Ramos (cell line): Measurements from ENCODE around the gene NT5C3B.
"Not testable (repeated sequence)": the region's sequence is repeated elsewhere in the genome, so short reads cannot be mapped to it uniquely, and the experiment has no call there.

Experiments used
- in situ Hi-C: fragments of 300-500 bp; cut with MboI; formaldehyde crosslinking; loops from one replicate; pipeline ENCODE4 v1.14.3; 2022; ENCODE audit warnings: low sequenced_read_pairs; ENCODE audit not compliant: unreplicated experiment

NT5C3B gene

GRCh38 chr17:41835800-41836549 lies at the start of gene NT5C3B:
Gene NT5C3B (minus strand): TSS chr17:41836232. CDS start chr17:41836193, 39 bp downstream.
- in situ Hi-C loops: no loop called here

GRCh38 chr17:41885733-41886132 lies 49.7 kb upstream of the NT5C3B start:
- in situ Hi-C loops: no loop called here

- in situ Hi-C loops: no loop called here
These were observed 46.7 kb upstream of the NT5C3B start for GRCh38 chr17:41882756-41883155.

GRCh38 chr17:41880130-41880529 lies 44.1 kb upstream of the NT5C3B start:
- in situ Hi-C loops: no loop called here

GRCh38 chr17:41874293-41874670 lies 38.2 kb upstream of the NT5C3B start:
- in situ Hi-C loops: not testable (repeated sequence)

- in situ Hi-C loops: no loop called here
These were observed 37.7 kb upstream of the NT5C3B start for GRCh38 chr17:41873559-41874292.

GRCh38 chr17:41871789-41872188 lies 35.8 kb upstream of the NT5C3B start:
- in situ Hi-C loops: no loop called here

GRCh38 chr17:41870627-41871026 lies 34.6 kb upstream of the NT5C3B start:
- in situ Hi-C loops: no loop called here

- in situ Hi-C loops: no loop called here
These were observed 34.1 kb upstream of the NT5C3B start for GRCh38 chr17:41870097-41870496.

- in situ Hi-C loops: no loop called here
These were observed 33.4 kb upstream of the NT5C3B start for GRCh38 chr17:41869426-41869825.

- in situ Hi-C loops: no loop called here
These were observed 32.5 kb upstream of the NT5C3B start for GRCh38 chr17:41868568-41868967.

- in situ Hi-C loops: no loop called here
These were observed 29.5 kb upstream of the NT5C3B start for GRCh38 chr17:41865596-41865893.

GRCh38 chr17:41864836-41865595 lies 29.0 kb upstream of the NT5C3B start, which contains the start of gene KLHL11:
Gene KLHL11 (minus strand): TSS chr17:41865423. CDS start chr17:41865370, 53 bp downstream.
- in situ Hi-C loops: no loop called here

- in situ Hi-C loops: no loop called here
These were observed 28.4 kb upstream of the NT5C3B start for GRCh38 chr17:41864498-41864835.

GRCh38 chr17:41863074-41863848 lies 27.2 kb upstream of the NT5C3B start:
- in situ Hi-C loops: no loop called here

GRCh38 chr17:41860254-41860931 lies 24.4 kb upstream of the NT5C3B start:
- in situ Hi-C loops: no loop called here

GRCh38 chr17:41851382-41851781 lies 15.3 kb upstream of the NT5C3B start:
- in situ Hi-C loops: not testable (repeated sequence)

GRCh38 chr17:41849251-41849990 lies 13.4 kb upstream of the NT5C3B start:
- in situ Hi-C loops: no loop called here

GRCh38 chr17:41848788-41849187 lies 12.8 kb upstream of the NT5C3B start:
- in situ Hi-C loops: no loop called here
